NCI-H748 treated with DMSO at 0.1 percent for 48 hours (cell line): ENCODE data around the gene DHCR24.
A peak's percentile ranks its signal among the peaks of the same experiment; 100 is the strongest.
"Not testable (repeated sequence)": the region's sequence is repeated elsewhere in the genome, so short reads cannot be mapped to it uniquely, and the experiment has no call there.

Source experiments
- DNase-seq: peaks from one replicate; lab custom pipeline; 2025; lab: John Stamatoyannopoulos, UW

The DHCR24 gene, protein sequence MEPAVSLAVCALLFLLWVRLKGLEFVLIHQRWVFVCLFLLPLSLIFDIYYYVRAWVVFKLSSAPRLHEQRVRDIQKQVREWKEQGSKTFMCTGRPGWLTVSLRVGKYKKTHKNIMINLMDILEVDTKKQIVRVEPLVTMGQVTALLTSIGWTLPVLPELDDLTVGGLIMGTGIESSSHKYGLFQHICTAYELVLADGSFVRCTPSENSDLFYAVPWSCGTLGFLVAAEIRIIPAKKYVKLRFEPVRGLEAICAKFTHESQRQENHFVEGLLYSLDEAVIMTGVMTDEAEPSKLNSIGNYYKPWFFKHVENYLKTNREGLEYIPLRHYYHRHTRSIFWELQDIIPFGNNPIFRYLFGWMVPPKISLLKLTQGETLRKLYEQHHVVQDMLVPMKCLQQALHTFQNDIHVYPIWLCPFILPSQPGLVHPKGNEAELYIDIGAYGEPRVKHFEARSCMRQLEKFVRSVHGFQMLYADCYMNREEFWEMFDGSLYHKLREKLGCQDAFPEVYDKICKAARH

DNA sequence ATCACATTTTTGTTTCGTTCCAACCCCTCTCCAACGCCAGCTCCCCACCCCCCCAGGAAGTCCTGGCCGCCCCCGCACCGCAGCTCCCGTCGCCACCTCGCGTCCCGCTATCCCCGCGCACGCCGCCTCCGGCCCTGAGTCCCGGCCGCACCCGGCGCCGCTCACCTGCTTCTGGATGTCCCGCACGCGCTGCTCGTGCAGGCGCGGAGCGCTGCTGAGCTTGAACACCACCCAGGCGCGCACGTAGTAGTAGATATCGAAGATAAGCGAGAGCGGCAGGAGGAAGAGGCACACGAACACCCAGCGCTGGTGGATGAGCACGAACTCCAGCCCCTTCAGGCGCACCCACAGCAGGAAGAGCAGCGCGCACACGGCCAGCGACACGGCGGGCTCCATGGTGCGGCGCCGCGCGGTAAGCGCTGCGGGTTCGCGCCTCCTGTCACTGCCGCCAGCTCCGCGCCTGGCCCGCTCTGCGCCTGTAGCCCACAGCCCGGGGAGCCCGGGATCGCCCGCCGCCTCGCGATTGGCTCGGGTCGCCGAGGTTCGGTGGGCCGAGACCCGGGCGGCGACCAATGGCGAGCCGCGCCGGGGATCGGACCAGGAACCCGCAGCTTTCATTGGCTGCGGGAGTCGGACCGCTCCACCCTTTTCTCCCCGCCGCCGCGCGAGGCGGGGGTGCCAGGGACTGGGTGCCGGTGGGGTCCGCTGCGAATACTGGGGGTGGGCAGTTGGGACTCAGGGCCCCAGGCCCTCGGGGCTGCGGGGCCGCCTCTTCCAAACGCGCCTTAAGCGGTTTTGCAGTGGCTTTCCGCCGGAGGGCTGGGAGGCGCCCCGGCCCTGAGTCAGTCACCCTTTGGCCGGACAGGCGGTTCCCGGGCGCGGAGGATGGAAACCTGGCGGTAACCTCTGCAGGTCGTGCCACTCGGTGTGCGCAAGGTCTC is at the start of gene DHCR24:
Gene DHCR24, minus strand, starts transcription at position 472 of the 941 bp plus-strand sequence. Its CDS starts 76 bp downstream, at position 396.
- peak; percentile 74 for DNase-seq

DNA sequence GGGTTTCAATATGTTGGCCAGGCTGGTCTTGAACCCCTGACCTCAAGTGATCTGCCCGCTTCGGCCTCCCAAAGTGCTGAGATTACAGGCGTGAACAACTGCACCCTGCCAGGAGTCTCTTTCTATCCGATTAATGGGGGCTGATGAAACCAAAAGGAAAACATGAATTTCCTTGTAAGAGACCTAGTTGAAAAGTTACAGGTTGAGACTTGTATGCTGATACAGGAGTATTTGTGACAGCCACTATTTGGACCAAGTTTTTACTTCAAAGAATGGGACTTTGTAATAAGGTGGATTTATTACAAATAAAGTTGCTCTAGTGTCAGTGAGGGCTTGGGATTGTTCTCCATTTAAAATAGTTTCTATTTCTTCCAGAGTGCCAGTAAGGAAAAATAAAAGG is 49.8 kb upstream of the DHCR24 start:
- DNase-seq, result no peak

- no peak for DNase-seq
These were observed 47.9 kb upstream of the DHCR24 start for GRCh38 chr1:54934869-54935268.

GRCh38 chr1:54934081-54934480 is 47.1 kb upstream of the DHCR24 start:
- not testable (repeated sequence) for DNase-seq

DNA sequence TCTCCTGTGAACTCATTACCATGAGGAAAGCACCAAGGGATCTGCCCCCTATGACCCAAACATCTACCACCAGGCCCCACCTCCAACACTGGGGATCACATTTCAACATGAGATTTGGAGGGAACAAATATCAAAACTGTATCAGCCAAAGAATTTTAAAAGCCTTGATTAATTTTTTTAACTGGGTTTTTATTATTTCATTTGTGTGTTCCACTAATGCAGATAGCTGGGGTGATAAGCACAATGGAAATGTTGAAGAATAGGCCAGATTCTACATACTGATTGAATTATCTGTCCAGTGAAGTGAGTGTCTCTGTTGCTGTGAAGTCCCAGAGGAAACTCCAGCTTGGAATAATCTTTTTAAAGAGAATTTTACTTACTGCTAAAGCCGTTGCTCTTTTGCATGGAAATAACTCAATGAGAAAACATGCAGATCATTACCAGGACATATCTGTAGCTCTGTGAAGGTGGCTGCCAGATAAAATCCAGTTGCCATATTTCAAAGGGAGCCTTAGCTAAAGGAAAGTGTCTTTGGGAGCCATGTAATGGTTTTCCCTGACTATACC is 44.4 kb upstream of the DHCR24 start:
- DNase-seq, result no peak

DNA sequence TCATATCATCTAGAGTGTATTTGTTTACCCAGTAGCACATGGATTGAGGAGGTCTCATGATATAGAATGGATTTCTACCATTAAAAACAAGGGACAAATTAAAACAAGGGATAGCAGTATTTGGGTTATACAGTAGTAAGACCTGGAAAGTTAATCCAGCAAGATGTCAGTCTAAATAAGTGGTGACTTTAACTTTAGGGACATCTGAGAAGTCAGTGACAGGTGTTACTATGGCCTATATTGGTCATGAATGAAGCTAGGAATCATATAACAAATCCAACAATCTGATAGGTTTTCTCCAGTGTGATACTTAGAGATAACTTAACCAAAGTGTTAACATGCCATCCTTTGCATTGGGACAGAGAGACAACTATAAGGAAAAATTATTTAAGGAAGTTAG is 42.7 kb upstream of the DHCR24 start:
- DNase-seq, result no peak

DNA sequence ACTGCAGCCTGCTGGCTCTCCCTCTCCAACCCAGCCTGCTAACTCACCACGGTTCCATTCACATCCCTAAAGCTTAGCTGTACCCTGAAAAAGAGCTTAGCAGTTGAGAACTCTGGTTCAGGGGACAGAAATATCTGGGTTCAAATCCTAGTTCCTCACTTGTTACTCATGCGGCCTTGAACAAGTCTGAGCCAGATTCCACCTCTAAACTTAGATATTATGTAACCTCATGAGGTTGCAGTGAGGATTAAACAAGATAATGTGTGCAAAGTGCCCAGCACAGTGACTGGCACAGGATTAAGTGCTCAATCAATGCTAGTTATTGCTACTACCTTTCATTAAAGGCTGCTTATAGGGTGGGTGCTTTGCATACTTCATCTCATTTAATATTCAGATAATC is 41.3 kb upstream of the DHCR24 start:
- DNase-seq, result no peak

DNA sequence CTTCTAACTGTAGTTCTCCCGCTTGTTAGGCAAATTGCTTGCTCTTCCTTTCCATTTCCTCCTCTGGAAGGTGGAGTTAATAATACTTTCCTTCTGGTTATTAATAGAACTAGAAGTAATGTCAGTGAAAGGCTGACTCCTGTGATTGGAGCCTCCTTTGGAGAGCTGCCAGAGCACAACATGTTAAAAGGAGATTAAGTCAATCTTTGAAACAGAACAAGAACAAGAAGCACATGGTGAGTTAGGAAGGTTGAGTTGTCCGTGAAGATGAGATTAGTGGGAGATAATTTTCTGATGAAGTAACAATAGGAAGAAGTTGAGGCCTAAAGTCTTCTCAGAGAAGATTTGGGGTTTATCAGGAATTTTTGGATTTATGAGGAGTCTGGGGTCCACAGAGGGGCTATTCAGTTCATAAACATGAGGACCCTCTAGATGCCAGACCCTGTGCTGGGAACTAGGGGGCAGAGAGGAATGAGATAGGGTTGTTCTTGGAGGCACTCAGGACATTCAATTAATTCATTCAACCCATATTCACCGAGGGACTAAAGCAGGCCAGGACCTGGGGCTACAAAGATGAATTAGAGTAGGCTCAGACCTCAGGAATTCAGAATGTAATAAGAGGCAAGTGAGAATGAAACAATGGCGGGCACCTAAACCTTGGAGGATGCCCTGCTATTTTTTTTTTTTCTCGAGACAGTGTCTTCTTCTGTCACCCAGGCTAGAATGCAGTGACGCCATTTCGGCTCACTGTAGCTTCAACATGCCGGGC is 40.7 kb upstream of the DHCR24 start:
- no peak for DNase-seq

GRCh38 chr1:54926970-54927369 is 40.0 kb upstream of the DHCR24 start:
- DNase-seq, result no peak

DNA sequence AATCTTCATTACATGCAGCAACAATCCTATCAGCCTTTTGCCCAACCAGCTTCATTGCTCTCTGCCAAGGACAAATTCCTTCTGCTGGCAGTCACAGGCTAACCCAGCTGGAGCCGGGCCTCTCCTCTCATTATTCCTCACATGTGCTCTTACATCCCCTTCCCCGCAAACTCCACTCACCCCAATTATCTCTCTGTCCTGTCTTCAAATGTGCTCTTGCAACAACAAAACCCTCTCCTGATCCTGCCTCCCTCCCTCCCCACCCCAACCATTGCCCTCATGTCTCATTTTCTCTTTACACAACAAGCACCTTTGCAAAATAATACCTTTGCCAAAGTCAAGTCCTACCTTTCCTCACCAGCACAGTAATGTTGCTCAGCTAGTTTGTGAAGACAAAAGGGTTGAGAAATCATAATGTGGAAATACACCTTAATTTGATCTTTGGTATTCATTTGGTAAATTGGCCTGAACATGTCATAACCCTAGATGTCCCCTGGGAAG is 36.0 kb upstream of the DHCR24 start:
- DNase-seq, result no peak

DNA sequence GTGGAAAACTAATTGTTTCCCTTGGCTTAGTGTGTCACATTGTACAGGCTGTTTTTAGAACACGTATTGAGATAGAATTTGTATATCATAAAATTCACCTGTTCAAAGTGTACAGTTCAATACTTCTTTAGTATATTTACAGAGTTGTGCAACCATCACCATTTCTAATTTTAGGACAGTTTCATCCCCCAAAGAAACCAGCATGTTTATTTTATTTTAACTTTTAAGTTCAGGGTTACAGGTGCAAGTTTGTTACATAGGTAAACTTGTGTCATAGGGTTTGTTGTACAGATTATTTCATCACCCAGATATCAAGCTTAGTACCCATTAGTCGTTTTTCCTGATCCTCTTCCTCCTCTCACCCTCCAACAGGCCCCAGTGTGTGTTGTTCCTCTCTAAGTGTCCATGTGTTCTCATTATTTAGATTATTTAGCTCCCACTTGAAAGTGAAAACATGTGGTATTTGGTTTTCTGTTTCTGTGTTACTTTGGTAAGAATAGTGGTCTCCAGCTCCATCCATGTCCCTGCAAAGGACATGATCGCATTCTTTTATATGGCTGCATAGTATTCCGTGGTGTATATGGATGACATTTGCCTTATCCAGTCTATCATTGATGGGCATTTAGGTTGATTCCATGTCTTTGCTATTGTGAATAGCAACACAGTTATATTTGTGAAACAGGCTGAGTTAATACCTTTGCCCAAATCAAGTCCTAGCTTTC is 35.2 kb upstream of the DHCR24 start:
- no peak for DNase-seq

DNA sequence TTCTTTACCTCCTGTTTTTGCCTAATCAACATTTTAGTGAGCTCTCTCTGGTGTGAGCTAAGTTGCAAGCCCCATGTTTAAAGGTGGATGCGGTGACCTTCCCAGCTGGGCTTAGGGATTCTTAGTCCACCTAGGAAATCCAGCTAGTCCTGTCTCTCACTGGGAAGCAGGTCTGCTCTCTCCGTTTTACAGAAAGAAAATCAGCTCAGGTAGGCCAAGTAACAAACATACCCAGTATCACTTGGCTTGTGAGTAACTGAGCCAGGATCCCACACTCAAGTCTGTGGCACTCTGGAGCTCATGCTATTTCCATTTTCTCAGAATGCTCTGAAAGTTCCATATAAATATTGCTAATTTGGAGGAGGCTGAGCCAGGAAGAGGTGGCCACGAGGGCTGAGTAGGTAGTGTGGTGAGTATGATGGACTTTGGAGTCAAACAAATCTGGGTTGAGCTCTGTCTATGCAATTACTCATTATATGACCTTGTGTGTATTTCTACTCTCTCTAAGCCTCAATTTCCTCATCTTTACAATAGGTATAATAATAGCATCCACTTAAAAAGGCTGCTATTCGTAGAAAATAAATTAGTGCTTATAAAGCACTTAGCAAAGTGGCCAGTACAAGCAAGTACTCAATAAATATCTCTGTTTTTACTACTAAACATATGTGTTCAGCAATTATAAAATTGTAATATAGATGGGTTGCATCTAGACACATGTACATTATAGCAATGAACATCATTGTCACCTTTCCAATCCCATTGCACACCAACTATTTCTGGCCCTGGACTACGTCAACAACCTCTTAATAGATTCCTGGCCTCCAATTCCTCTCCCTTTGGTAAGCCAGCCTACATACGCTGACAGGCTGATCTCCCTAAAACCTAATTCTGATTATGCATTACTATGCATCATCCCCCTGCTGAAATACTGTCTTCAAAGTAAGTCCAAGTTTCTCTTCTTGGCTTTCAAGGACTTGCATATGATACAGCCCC is 32.7 kb upstream of the DHCR24 start:
- no peak for DNase-seq

- not testable (repeated sequence) for DNase-seq
These were observed 24.1 kb upstream of the DHCR24 start for GRCh38 chr1:54911076-54911475.

DNA sequence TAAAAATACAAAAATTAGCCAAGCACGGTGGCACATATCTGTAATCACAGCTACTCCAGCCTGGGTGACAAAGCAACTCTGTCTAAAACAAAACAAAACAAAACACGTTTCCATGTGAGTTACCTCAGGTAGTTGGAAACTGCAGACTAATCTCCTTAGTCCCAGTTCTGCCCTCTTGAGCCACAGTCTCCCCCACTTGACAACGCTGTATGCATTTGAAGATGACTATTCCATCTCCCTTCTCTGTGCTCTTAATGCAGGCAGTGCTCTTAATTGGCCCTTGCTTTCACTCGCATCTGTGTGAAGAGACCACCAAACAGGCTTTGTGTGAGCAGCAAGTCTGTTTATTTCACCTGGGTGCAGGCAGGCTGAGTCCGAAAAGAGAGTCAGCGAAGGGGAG is 19.6 kb upstream of the DHCR24 start:
- DNase-seq, result no peak

DNA sequence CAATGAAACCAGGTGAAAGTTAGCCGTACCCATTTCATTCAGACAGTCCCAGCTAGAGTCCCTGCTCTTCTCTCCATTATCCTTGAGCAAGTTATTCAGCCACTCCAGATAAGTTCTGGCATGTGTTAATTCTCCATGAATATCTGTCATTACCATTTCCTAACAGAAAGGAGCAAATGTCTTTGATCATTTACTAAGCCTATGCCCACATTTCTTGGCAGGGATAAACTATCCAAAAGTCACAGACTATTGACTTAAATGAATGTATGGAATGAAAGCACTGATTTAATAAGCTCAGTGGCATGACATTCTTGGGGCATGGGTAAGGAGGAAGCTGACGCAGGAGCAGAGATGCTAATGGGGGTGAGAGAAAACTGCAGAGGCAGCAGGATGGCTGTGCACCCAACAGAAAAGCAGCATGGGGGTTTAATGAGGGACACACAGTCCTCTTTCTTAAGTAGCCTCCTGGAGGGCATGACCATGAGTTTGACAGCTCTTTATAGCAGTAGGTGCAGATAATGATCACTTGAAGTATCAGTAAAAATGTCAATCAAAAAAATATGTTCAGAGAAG is 17.6 kb upstream of the DHCR24 start:
- no peak for DNase-seq

GRCh38 chr1:54894271-54894670 is 7.3 kb upstream of the DHCR24 start:
- no peak for DNase-seq

DNA sequence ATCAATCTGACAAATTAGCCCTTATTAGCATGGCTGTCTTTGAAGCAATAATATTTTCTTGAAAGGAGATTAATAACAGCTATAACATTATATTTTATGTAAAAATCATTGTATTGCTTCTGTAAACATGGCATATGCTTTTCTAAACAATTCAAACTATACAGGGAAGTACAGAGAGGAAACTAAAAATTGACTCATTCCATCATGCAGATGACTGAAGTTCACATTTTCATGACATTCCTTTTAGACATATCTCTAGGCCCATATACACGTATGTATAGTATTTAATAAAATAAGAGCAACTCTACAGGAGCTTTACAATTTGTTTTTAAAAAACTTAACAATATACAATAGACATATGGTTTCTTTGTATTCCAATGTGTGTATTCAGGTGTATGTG is 5.6 kb upstream of the DHCR24 start:
- DNase-seq, result no peak

DNA sequence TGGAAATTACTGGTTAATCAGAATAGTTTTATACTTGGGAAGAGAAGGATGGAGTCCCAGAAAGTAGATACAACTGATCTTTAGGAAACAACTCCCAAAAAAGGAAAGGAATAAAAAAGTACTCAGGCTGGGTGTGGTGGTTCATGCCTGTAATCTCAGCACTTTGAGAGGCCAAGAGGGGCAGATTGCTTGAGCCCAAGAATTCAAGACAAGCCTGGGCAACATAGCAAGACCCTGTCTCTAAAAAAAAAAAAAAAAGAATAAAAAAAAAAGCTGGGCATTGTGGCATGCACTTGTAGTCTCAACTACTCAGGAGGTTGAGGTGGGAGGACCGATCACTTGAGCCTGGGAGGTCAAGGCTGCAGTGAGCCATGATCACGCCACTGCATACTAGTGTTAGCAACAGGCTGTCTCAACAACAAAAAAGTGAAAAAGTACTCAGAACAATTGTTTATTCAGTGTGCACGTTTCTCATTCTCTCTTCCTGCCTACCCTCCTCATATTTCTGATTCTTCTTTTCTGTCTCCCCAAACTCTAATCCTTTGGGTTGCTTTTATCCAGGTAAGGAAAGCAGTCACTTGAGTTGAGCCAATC is 2.2 kb upstream of the DHCR24 start:
- no peak for DNase-seq
